HG03457 (cell line): ENCODE measurements around the gene CUL4A.

Experiments used
- ATAC-seq: cut with Tn5 transposase; IDR thresholded peaks from one replicate; pipeline ENCODE4 v1.9.1; 2021; ENCODE audit warnings: moderate number of reproducible peaks; ENCODE audit not compliant: unreplicated experiment

CUL4A gene

GRCh38 chr13:113179374-113180230, 29.8 kb upstream of the CUL4A start:
- no peak for ATAC-seq

DNA sequence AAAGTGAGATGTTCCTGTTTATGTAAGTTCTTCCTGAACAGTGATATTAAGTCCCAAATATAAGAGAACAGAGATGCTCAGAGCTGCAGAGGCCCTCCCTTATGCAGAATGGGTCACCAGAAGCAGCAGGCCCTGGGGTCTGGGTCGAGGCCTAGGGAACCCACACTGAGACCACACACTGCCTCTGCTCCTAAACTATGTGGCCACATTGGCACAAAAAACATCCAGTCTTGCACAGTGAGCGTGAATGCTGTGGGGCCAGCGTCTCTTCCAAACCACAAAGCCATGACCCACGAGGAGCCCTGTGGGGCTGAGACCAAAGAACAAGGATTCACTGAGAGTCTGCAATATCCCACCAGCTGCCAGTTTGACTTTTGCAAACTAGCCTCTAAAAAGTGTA, 27.4 kb upstream of the CUL4A start:
- no peak for ATAC-seq

DNA sequence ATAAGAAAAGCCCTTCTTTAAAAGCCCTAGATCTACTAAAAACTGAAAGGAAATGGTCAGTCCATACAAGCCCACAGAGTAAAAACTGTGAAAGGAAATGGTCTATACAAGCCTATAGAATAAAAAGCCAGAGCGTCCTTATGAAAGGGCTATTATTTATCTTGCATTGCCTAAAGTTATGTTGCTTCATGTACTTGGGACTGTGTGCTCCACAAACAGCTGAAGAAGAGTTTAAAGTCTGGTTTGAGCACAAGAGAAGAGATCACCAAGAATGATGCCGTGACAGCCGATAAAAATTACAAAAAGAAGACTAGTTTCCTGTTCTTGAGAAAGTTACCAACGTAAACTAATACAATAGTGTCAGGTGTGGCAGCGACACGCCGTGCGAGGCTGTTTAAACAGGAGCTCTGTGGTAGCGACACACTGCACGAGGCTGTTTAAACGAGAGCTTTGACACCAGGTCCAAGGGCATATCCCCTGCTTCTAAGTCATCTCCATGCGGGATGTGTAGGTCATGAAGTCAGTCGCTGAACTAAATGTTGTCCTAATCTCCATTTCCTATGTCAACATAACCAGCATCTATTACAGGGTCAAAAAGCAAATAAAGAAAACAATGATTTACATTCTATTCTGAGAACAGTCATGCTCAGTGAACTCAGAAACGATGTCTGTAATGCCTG, 25.8 kb upstream of the CUL4A start:
- no peak for ATAC-seq

DNA sequence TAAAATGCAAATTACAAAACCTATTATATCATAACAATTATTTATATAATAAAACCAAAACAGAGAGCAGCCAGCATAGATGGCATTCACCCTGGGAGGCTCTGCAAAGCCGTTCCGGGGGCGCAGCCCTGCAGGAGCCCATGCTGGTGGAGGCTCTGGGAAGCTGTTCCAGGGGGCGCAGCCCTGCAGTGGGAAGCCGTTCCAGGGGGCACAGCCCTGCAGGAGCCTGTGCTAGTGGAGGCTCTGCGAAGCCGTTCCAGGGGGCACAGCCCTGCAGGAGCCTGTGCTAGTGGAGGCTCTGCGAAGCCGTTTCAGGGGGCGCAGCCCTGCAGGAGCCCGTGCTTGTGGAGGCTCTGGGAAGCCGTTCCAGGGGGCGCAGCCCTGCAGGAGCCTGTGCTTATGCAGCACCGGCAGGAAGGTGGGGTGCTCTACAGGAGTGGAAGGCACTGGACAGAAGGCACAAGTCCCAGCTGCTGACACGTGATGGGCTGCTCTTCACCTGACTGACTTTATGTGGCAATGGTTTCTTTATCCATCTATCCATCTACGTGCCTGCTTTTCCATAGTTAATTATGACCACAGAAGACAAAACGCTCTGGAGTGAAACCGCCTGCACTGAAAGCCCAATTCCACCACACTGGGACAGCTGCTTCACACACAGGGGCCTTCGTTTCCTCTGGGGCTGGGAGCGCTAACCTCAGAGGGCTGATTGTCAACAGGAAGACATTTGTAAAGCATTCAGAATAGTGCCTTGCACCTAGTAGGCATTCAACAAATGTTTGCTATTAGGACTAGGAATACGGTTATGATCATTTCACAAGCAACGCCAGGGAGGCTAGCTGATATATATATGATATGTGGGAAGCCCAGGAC, 24.6 kb upstream of the CUL4A start:
- ATAC-seq: no peak

DNA sequence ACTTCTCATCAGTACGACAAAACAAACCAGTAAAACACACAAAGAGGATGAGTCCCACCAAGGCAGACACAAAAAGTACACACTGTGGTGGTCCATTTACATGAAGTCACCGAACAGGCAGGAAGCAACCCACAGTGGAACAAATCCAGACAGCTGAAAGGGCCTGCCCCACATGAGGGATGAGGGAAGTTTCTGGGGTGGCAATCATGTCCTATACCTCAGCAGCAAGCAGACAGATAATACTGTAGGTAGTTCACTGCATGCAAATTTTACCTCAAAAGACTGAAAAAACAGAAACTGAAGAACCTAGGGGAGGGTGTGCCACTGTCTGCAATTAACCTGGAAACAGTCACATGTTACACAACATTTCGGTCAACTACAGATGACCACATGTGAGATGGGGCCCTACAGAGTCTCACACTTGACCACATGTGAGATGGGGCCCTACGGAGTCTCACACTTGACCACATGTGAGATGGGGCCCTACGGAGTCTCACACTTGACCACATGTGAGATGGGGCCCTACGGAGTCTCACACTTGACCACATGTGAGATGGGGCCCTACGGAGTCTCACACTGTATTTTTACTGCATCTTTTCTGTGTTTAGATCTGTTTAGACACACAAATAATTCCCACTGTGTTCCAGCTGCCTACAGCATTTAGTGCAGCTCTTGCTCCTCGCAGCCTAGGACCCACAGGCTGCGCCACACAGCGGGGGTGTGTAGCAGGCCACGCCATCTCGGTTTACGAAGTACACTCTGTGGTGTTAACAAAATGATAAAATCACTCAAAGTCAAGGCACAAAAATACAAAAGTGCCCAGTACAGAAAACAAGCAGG, 23.1 kb upstream of the CUL4A start:
- ATAC-seq: peak; percentile 84

DNA sequence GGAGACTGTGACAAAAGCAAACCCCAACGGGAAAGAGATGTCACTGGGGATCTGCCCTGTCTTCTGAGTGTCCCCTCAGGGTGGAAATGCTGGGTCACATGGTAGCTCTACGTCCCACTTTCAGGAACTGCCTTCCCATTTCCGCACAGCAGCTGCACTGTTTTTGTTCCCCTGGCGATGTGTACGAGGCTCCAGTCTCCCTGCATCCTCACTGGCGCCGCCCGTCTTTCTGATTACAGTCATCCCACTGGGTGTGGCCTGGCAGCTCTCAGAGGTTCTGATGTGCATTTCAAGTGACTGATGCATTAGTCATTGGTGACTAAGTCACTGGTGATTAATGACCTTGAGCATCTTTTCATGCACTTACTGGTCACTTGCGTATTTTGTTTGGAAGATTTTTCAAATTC, 22.1 kb upstream of the CUL4A start:
- no peak for ATAC-seq

DNA sequence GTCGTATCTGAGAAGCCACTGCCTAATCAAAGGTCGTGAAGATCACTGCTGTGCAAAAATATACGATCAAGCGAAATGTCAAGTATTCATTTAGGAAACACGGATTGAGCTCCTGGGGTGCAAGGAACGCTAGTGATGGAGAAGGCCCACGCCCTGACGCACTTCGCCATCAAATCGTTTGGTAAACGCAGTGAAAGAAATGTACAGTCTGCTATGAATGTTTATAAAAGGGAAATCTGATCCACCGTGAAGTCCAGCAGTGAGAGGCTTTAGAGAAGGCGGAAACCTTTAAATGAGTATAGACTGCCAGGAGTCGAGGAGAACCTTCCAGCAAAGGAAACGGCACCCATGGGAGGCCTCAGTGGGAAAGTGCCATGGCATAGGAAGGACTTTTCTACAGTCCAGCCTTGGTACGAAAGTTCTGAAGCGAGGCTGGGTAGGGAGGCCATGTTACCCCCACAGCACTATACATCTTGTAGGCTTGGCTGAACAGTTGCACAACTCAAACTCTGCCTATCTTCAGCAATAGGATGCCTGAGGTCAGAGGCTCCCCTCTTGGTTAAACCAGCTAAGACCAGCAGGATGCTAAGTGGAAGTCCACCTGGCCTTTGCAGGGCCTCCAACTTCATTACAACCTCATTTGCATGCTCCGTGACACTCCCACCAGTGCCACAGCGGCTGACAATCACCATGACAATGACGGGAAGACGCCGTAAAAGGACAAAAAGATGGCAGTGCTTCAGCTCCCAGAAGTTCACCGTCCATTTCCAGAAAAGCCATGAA, 21.3 kb upstream of the CUL4A start:
- ATAC-seq: no peak

DNA sequence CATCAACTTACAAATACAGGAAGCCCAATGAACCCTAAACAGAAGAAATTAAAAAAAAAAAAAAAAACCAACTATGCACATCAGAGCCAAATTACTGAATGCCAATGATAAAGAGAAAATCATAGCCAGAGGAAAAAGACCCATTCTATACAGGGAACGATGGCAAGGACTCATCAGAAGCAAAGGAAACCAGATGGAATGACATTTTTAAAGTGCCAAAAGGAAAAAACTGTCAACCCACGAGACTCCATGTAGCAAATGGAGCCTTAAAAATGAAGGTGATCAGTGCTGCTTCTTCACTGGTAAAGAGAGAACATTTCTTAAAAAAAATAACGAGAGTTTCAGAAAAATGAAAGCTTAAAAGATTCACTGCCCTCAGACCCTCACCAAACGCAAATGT, 19.2 kb upstream of the CUL4A start:
- ATAC-seq: no peak

DNA sequence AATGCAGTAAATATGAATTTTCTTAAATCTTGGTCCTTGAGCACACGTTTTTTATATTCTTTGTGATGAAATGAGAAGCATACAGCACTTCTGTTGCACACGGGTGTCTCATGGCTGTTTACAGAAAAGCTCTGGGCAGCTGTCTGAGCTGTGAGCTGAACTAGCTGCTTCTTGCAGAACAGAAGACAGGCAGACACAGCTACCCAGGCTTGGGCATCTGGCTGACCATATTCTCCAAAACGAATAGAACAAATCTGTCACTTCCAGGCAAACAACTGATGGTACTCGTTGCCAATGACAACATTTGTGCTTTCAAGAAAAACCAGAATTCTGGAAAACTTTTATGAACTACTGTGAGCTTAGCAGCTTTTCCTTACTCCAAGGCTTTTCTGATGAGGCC, 17.1 kb upstream of the CUL4A start:
- no peak for ATAC-seq

DNA sequence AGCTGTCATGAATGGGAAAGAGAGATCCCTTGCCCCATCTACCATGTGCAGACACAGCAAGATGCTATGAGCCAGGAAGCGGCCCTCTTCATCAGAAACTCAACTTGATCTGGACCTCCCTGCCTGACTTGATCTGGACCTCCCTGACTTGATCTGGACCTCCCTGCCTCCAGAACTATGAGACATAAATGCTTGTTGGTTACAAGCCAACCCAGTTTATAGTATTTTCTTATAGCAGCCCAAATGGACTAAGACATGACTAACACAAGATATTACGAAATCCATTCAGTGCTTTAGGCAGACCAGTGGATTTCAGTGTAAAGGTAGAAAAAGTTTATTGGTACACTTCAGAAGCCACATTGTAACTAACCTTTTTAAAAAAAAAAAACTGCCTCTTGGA, 16.5 kb upstream of the CUL4A start:
- ATAC-seq: no peak

- no peak for ATAC-seq
Measured at GRCh38 chr13:113195360-113195759, 14.1 kb upstream of the CUL4A start.

DNA sequence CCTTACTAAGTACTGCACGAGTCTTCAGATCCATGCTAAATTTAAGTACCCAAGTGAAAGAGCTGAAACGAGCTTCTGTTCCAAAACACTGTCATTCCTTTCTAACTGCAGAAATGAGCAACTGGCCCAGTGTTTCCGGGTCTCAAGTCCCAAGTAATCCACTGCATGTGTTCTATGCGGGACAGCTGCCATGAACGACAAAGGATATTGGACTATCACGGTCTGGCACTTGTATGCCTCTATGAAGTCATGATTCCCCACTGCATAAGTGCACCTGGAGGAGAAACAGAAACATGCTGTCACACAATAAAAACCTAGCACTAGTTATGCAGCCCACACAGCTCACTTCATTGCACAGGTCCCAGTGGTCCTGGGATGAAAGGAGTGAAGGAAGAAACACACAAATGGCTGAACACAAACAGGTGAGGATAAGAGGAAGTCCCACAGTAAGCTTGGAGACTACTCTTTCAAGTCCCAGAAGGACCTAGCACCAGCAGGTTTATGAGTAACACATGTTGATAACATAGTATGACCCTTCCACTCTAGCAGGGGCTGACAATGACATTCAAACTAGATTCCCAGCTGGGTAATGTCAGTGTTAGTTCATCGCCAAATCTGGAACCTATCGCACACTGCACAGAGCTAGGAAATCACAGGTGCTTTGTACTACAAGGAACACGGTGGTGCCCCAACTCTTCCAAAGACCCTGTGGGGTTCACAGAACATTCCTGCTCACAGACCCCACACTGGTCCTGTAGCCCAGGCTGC, 12.3 kb upstream of the CUL4A start:
- ATAC-seq: no peak

DNA sequence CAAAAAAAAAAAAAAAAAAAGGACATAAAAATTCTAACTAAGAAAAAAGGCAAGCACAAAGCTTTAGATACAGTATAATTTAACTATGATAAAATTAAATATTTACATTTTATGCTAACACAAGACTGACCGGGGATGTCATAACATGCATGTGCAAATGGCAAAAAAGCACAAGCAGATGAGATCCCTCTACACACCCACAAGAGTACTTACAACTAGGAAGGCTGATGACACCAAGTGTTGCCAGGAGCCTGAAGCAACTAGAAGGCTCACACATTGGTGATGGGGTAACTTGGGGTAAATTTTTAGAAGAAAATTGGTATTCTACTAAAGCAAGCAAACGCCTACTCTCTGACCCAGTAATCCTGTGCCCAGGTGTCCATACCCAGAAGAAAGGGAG, 7.6 kb upstream of the CUL4A start:
- no peak for ATAC-seq

DNA sequence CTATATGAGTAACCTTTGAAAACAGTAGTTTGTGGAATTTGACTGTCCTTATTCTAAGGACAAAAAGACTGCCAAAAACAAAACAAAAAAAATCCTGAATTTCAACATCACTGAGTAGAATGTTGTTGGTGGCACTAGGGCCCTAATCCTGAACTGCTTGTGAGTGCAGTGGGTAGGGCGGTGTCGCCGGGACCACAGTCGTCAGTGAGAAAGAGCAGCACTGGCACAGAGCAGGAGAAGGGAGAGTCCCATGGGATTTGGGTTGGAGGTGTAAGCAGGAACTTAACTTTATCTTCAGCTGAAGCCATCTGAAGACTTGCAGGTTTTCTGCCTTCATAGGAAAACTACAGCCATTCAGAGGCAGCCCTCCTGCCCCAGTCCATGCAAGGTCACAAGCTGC, 6.5 kb upstream of the CUL4A start:
- ATAC-seq: no peak

DNA sequence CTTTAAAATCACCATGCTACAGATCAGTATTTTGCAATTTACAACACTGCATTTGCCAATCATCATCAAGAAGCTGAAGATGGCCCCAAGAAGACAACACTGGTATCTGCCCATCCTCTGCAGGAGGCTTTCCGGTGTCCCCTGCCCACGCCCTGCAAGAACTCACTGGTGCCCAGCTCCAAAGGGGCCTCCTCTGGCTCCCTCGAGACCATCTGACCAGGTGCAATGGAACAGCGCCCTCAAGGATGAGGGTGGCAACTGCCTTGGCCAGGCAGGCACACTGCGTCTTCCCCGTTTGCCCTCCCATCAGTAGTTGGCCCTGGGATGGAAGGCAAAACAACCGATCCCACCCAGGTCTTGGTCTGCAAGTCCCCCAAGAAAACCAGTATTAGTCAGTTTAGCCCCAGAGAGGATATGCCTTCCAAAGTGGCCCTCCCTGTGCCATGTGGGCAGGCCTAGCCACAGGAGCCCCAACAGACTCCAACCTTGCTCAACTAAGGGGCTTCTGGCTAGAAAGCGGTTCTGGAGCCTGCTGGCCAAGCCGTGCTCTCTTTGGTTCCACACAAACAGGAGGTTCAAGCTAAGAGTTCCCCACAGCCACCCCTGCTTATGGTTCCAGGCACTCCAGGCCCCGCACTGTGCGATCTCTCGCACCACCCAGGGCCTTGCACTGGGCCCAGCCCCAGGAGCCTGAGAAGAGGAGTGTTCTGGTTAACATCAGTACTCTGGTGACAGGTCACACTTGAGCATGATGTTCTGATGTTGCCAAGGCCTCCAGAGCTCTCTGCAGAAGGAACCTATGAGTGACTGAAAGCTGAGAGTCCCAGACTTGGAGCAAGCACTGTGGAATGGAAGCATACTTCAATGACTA, 5.7 kb upstream of the CUL4A start:
- ATAC-seq: no peak

GRCh38 chr13:113204378-113204734, 5.1 kb upstream of the CUL4A start:
- ATAC-seq: no peak

GRCh38 chr13:113205428-113205931, 3.9 kb upstream of the CUL4A start:
- ATAC-seq: no peak

DNA sequence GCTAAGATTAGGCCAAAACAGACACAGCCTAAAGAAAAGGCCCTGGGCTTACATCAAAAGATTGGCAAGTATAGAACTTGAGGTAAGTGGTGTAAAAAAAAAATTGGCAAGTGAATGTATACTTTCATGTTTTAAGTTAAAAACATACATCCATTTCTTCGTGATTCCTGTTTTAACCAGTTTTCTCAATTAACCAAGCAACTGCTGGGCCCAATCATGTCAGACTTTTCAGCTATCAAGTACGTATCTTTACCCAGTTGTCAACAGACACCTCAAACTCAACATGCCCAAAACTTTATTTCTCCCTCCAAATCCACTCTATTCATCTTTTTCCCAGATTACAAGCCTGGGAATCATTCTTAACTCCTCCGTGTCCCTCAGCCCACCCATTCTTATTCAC, 2.0 kb upstream of the CUL4A start:
- no peak for ATAC-seq
